GM23338 (cell line): ENCODE measurements around the gene SHFL. TPM values are rescaled to one million over a fixed set of nuclear protein-coding genes. Genes with fewer than 3 reads are reported as not detected.

Experiments used
- ATAC-seq: fragments of 200-7000 bp; cut with Tn5 transposase; 3 replicates; pipeline ENCODE4 v1.9.1; 2020
- DNase-seq: peaks from one replicate; pipeline ENCODE4 v3.0.0-alpha.2; 2015; ENCODE audit warnings: low spot score
- H2AFZ ChIP-seq: fragments of 200-600 bp; sonication (generic); 2 replicates; pipeline ENCODE4 v1.8.0; 2016; ENCODE audit warnings: antibody characterized with exemption, mild to moderate bottlenecking, moderate library complexity
- H3F3A ChIP-seq: fragments of 200-600 bp; sonication (generic); replicated peaks from 2 replicates; pipeline ENCODE4 v1.8.0; 2017; ENCODE audit warnings: antibody characterized with exemption, mixed run types, low read depth
- H3K27ac ChIP-seq: fragments of 200-600 bp; sonication (generic); 2 replicates; pipeline ENCODE4 v1.6.1; 2016; ENCODE audit warnings: low read depth
- H3K27me3 ChIP-seq: fragments of 200-600 bp; sonication (generic); 2 replicates; pipeline ENCODE4 v1.8.0; 2016; ENCODE audit warnings: mild to moderate bottlenecking, mixed run types, moderate library complexity; ENCODE audit not compliant: insufficient read depth
- H3K36me3 ChIP-seq: fragments of 200-600 bp; sonication (generic); 2 replicates; pipeline ENCODE4 v1.8.0; 2016; ENCODE audit warnings: mild to moderate bottlenecking; ENCODE audit not compliant: insufficient read depth
- H3K4me1 ChIP-seq: fragments of 200-600 bp; sonication (generic); 2 replicates; pipeline ENCODE4 v1.8.0; 2016; ENCODE audit warnings: mild to moderate bottlenecking, moderate library complexity; ENCODE audit not compliant: insufficient read depth
- H3K4me2 ChIP-seq: fragments of 200-600 bp; sonication (generic); 2 replicates; pipeline ENCODE4 v1.7.1; 2017; ENCODE audit warnings: mixed run types
- H3K4me3 ChIP-seq: fragments of 200-600 bp; sonication (generic); 2 replicates; pipeline ENCODE4 v1.6.1; 2016; ENCODE audit warnings: mixed run types
- H3K79me2 ChIP-seq: fragments of 200-600 bp; sonication (generic); replicated peaks from 2 replicates; pipeline ENCODE4 v1.8.0; 2017; ENCODE audit warnings: mild to moderate bottlenecking; ENCODE audit not compliant: insufficient read depth
- H3K9me2 ChIP-seq: fragments of 200-600 bp; sonication (generic); 2 replicates; pipeline ENCODE4 v1.8.0; 2017; ENCODE audit not compliant: insufficient read depth
- H4K20me1 ChIP-seq: fragments of 200-600 bp; sonication (generic); replicated peaks from 2 replicates; pipeline ENCODE4 v1.8.0; 2017; ENCODE audit warnings: mild to moderate bottlenecking; ENCODE audit not compliant: insufficient read depth
- H3K27ac Mint-ChIP-seq: 2 replicates; pipeline ENCODE4 v1.8.0; 2020; ENCODE audit warnings: inconsistent platforms, mild to moderate bottlenecking, moderate library complexity, mixed read lengths
- H3K27me3 Mint-ChIP-seq: 3 replicates; pipeline ENCODE4 v1.8.0; 2022; ENCODE audit warnings: low read depth, mild to moderate bottlenecking, moderate library complexity, mixed read lengths, inconsistent platforms; ENCODE audit not compliant: insufficient read depth, poor library complexity
- H3K36me3 Mint-ChIP-seq: 3 replicates; pipeline ENCODE4 v1.8.0; 2021; ENCODE audit warnings: low read depth, mild to moderate bottlenecking, inconsistent platforms, moderate library complexity, mixed read lengths
- H3K4me1 Mint-ChIP-seq: 3 replicates; pipeline ENCODE4 v1.8.0; 2020; ENCODE audit warnings: mild to moderate bottlenecking, inconsistent platforms, mixed read lengths
- H3K4me3 Mint-ChIP-seq: 3 replicates; pipeline ENCODE4 v1.8.0; 2021; ENCODE audit warnings: moderate library complexity, mild to moderate bottlenecking, inconsistent platforms, mixed read lengths
- H3K9me3 Mint-ChIP-seq: 3 replicates; pipeline ENCODE4 v1.8.0; 2020; ENCODE audit warnings: moderate library complexity, mild to moderate bottlenecking, inconsistent platforms, mixed read lengths
- CREB1 ChIP-seq: fragments of 250-450 bp; sonication (Bioruptor Pico); IDR thresholded peaks from 2 replicates; pipeline ENCODE4 v1.5.0; 2020; ENCODE audit warnings: low read depth, mild to moderate bottlenecking, moderate library complexity
- EZH2 ChIP-seq: fragments of 200-600 bp; sonication (generic); IDR thresholded peaks from one replicate; pipeline ENCODE4 v1.8.0; 2017; ENCODE audit warnings: antibody characterized with exemption, mild to moderate bottlenecking, low read depth; ENCODE audit not compliant: unreplicated experiment
- NANOG ChIP-seq: IDR thresholded peaks from 2 replicates; pipeline ENCODE4 v1.6.1; 2016; ENCODE audit warnings: antibody characterized with exemption, borderline replicate concordance
- REST ChIP-seq: IDR thresholded peaks from one replicate; pipeline ENCODE4 v1.6.1; 2018; ENCODE audit warnings: antibody characterized with exemption; ENCODE audit not compliant: unreplicated experiment
- polyA plus RNA-seq: library from polyadenylated mRNA; unstranded; fragments of >200 nt; fragmentation: Nextera tagmentation; extraction: Ambion mirVana; gene quantifications from 2 replicates; pipeline ENCODE4 v1.2.1, GENCODE V29; 2016
- total RNA-seq: library from RNA; depleted of rRNA; stranded (reverse); fragments of >200 nt; shearing (Covaris generic); gene quantifications from 2 replicates; pipeline ENCODE4 v1.2.3, GENCODE V29; 2014
- TF ChIP-seq, protein P1 (sequence below): IDR thresholded peaks from 2 replicates; pipeline ENCODE4 v1.6.1; 2016; ENCODE audit warnings: antibody characterized with exemption

Gene SHFL
- total and polyA plus RNA-seq, 2 experiments from 2014 or later, result 31.7 to 32.1 TPM

- no peak overlapping the region for H3K4me3 Mint-ChIP-seq
- H3K4me3 ChIP-seq, result no peak overlapping the region
- no peaks in the 10 kb centered on the region for H3K4me1 Mint-ChIP-seq
- no peaks in the 10 kb centered on the region for H3K79me2 ChIP-seq
- no peaks in the 10 kb centered on the region for H3K36me3 Mint-ChIP-seq
- H3K27me3 Mint-ChIP-seq, result peaks cover 9% of the 10 kb centered on the region
- ATAC-seq (no peak), DNase-seq (no peak)
- H2AFZ ChIP-seq, result no peak overlapping the region
- H3K9me2 ChIP-seq, result no peaks in the 10 kb centered on the region
- no peaks in the 10 kb centered on the region for H3F3A ChIP-seq
- TF ChIP-seq NANOG, result no peak
- TF ChIP-seq CREB1 (CRISPR knock-in tag), result no peak
- TF ChIP-seq, protein P1, sequence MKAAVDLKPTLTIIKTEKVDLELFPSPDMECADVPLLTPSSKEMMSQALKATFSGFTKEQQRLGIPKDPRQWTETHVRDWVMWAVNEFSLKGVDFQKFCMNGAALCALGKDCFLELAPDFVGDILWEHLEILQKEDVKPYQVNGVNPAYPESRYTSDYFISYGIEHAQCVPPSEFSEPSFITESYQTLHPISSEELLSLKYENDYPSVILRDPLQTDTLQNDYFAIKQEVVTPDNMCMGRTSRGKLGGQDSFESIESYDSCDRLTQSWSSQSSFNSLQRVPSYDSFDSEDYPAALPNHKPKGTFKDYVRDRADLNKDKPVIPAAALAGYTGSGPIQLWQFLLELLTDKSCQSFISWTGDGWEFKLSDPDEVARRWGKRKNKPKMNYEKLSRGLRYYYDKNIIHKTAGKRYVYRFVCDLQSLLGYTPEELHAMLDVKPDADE, result no peak
- TF ChIP-seq EZH2, result no peak
- H3K27ac ChIP-seq, result no peak overlapping the region
- H3K27ac Mint-ChIP-seq, result no peak overlapping the region
- H3K36me3 ChIP-seq, result no peaks in the 10 kb centered on the region
- no peaks in the 10 kb centered on the region for H3K27me3 ChIP-seq
- no peaks in the 10 kb centered on the region for H3K9me3 Mint-ChIP-seq
- no peaks in the 10 kb centered on the region for H4K20me1 ChIP-seq
- no peak overlapping the region for H3K4me2 ChIP-seq
- no peaks in the 10 kb centered on the region for H3K4me1 ChIP-seq
Observed at GRCh38 chr19:10052602-10053360, 33.3 kb upstream of the SHFL start.

DNA sequence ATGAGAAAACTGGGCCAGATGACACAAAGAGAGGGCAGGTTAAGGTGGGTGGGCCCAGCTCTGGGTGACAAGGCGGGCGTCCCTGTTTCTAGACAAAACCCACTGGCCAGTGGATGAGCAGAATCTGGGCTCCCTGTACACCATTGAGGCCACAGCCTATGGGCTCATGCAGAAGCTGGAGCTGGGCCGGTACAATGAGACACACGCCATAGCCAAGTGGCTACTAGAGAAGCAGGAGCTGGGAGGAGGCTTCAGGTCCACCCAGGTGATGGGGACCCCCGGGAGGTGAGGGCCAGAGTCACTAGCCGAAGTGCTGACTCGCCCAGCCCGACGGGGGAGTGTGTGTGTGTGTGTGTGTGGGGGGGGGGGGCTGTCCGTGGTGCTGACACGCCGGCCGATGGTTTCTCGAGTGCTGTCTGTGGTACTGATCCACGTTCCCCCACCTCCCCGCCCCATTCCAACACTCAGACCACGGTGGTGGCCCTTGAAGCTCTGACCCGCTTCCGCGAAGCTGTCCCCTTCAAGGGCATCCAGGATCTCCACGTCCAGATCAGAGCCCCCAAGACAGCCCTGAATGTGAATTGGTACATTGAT is 24.3 kb upstream of the SHFL start:
- H3K79me2 ChIP-seq, result no peaks in the 10 kb centered on the region
- no peak overlapping the region for H3K4me3 Mint-ChIP-seq
- peaks cover 5% of the 10 kb centered on the region; the same call in 1 of the 3 replicates for H3K9me3 Mint-ChIP-seq
- no peaks in the 10 kb centered on the region for H3K27me3 ChIP-seq
- H3K4me2 ChIP-seq, result no peak overlapping the region
- no peaks in the 10 kb centered on the region for H3K9me2 ChIP-seq
- DNase-seq (peak; percentile 69), ATAC-seq (peak; percentile 93)
- no peaks in the 10 kb centered on the region; the same call in 2 of the 3 replicates for H3K36me3 Mint-ChIP-seq
- H4K20me1 ChIP-seq, result no peaks in the 10 kb centered on the region
- H3K27ac Mint-ChIP-seq, result no peak overlapping the region
- TF ChIP-seq REST, result peak; percentile 91
- TF ChIP-seq, protein P1, result no peak
- H3K4me3 ChIP-seq, result no peak overlapping the region
- H3K36me3 ChIP-seq, result no peaks in the 10 kb centered on the region
- no peak overlapping the region for H3K27ac ChIP-seq
- H3K4me1 Mint-ChIP-seq, result no peaks in the 10 kb centered on the region
- no peaks in the 10 kb centered on the region for H3K4me1 ChIP-seq
- H2AFZ ChIP-seq, result no peak overlapping the region
- H3K27me3 Mint-ChIP-seq, result peaks cover 9% of the 10 kb centered on the region
- no peaks in the 10 kb centered on the region for H3F3A ChIP-seq
